Liver (tissue), 3 donors: ENCODE results near the gene IQSEC3.

ENCODE experiments used
- JUND ChIP-seq, 2 donors: IDR thresholded peaks; 2 replicates each; pipeline ENCODE4 v1.6.1; 2016; ENCODE audit warnings: antibody characterized with exemption in 2 of 2
- YY1 ChIP-seq: IDR thresholded peaks from 2 replicates; pipeline ENCODE4 v1.6.1; 2016; ENCODE audit warnings: antibody characterized with exemption, mild to moderate bottlenecking
- TF ChIP-seq, protein P1 (sequence below): IDR thresholded peaks from 2 replicates; pipeline ENCODE4 v1.6.1; 2016; ENCODE audit warnings: antibody characterized with exemption, mild to moderate bottlenecking
- TF ChIP-seq, protein P2 (sequence below): fragments of 150-350 bp; IDR thresholded peaks from 2 replicates; pipeline ENCODE4 v1.5.1; 2017; ENCODE audit warnings: improper control_type of control experiment, low read depth, low read length; ENCODE audit not compliant: missing input control
- donor health status: healthy.
- donor health status: healthy.

GRCh38 chr12:198705-199104 is 132.1 kb downstream of the IQSEC3 start:
- TF ChIP-seq, protein P1, sequence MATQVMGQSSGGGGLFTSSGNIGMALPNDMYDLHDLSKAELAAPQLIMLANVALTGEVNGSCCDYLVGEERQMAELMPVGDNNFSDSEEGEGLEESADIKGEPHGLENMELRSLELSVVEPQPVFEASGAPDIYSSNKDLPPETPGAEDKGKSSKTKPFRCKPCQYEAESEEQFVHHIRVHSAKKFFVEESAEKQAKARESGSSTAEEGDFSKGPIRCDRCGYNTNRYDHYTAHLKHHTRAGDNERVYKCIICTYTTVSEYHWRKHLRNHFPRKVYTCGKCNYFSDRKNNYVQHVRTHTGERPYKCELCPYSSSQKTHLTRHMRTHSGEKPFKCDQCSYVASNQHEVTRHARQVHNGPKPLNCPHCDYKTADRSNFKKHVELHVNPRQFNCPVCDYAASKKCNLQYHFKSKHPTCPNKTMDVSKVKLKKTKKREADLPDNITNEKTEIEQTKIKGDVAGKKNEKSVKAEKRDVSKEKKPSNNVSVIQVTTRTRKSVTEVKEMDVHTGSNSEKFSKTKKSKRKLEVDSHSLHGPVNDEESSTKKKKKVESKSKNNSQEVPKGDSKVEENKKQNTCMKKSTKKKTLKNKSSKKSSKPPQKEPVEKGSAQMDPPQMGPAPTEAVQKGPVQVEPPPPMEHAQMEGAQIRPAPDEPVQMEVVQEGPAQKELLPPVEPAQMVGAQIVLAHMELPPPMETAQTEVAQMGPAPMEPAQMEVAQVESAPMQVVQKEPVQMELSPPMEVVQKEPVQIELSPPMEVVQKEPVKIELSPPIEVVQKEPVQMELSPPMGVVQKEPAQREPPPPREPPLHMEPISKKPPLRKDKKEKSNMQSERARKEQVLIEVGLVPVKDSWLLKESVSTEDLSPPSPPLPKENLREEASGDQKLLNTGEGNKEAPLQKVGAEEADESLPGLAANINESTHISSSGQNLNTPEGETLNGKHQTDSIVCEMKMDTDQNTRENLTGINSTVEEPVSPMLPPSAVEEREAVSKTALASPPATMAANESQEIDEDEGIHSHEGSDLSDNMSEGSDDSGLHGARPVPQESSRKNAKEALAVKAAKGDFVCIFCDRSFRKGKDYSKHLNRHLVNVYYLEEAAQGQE = no peak
- TF ChIP-seq JUND (IDR thresholded peaks at IDR 0.05) = no peak
- TF ChIP-seq, protein P2, sequence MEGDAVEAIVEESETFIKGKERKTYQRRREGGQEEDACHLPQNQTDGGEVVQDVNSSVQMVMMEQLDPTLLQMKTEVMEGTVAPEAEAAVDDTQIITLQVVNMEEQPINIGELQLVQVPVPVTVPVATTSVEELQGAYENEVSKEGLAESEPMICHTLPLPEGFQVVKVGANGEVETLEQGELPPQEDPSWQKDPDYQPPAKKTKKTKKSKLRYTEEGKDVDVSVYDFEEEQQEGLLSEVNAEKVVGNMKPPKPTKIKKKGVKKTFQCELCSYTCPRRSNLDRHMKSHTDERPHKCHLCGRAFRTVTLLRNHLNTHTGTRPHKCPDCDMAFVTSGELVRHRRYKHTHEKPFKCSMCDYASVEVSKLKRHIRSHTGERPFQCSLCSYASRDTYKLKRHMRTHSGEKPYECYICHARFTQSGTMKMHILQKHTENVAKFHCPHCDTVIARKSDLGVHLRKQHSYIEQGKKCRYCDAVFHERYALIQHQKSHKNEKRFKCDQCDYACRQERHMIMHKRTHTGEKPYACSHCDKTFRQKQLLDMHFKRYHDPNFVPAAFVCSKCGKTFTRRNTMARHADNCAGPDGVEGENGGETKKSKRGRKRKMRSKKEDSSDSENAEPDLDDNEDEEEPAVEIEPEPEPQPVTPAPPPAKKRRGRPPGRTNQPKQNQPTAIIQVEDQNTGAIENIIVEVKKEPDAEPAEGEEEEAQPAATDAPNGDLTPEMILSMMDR = no peak
- no peak for TF ChIP-seq YY1
